ENCODE measurements around the gene PLXNA2. TPM values are rescaled to one million over a fixed set of nuclear protein-coding genes. Genes with fewer than 3 reads are reported as not detected.
A peak's percentile ranks its signal among the peaks of the same experiment; 100 is the strongest.

The PLXNA2 gene
- total and polyA plus RNA-seq, 2 of the 4 experiments (the other 2 are of a cell fraction): 0.72 to 1.1 TPM

GRCh38 chr1:207995576-207995975 is 248.6 kb downstream of the PLXNA2 start:
- POLR2A ChIA-PET (ENCODE audit: unreplicated experiment): no interaction called here
- Histone ChIP-seq H2AK5ac (ENCODE audit: low read depth, low read length) (no peak overlapping the region), H3K23ac (ENCODE audit: low read depth, low read length) (no peak overlapping the region), H2BK5ac (ENCODE audit: low read depth, low read length, poor library complexity, severe bottlenecking) (no peak overlapping the region), H3K56ac (ENCODE audit: extremely low read depth, insufficient read depth, low read length) (no peak overlapping the region), H2BK20ac (ENCODE audit: low read depth, low read length) (no peak overlapping the region), H4K5ac (ENCODE audit: low read depth, low read length) (no peak overlapping the region), H3K4ac (ENCODE audit: low read depth, low read length) (no peak overlapping the region), H3K9ac (ENCODE audit: low read depth, low read length) (no peak overlapping the region), H4K20me1 (ENCODE audit: insufficient read depth, low read length) (no peaks in the 10 kb centered on the region), H3K18ac (ENCODE audit: low read depth, low read length) (no peak overlapping the region), H3K36me3 (ENCODE audit: control insufficient read depth, insufficient read depth, low read length) (no peaks in the 10 kb centered on the region), H4K8ac (ENCODE audit: low read depth in 2 of 2, low read length in 2 of 2) (no peak overlapping the region), H3K4me3 (ENCODE audit: insufficient read depth, low read depth, low read length) (no peak overlapping the region), H2BK15ac (ENCODE audit: low read depth, low read length) (no peak overlapping the region), H2BK120ac (ENCODE audit: low read depth, low read length) (no peak overlapping the region), H2AK9ac (replicated peaks; ENCODE audit: low read depth, low read length, poor library complexity) (no peak overlapping the region), H3K27me3 (ENCODE audit: control insufficient read depth, insufficient read depth, low read length) (peaks cover 10% of the 10 kb centered on the region), H3K4me1 (ENCODE audit: control insufficient read depth, insufficient read depth, low read length) (no peaks in the 10 kb centered on the region), H3K79me1 (ENCODE audit: low read depth in 1 of 2, low read length in 2 of 2) (no peaks in the 10 kb centered on the region), H2AFZ (replicated peaks; ENCODE audit: low read length, poor library complexity) (peak overlapping the region; percentile 48), H3K4me2 (ENCODE audit: low read depth, low read length) (no peak overlapping the region), H3K14ac (replicated peaks; ENCODE audit: low read depth, low read length) (no peak overlapping the region), H3K27ac (ENCODE audit: insufficient read depth, low read length) (no peak overlapping the region), H3K9me3 (ENCODE audit: control insufficient read depth, insufficient read depth, low read length) (no peaks in the 10 kb centered on the region), H3K9me1 (ENCODE audit: insufficient read depth, low read length) (no peaks in the 10 kb centered on the region), H4K91ac (ENCODE audit: insufficient read depth, low read depth, low read length) (no peak overlapping the region)
- TF ChIP-seq USF2 (IDR thresholded peaks at IDR 0.05; ENCODE audit: low read depth, low read length) (no peak), ELK1 (IDR thresholded peaks at IDR 0.05; ENCODE audit: borderline replicate concordance, low read depth, low read length) (no peak), FOS (IDR thresholded peaks at IDR 0.05; ENCODE audit: low read depth, low read length) (no peak), CHD1 (IDR thresholded peaks at IDR 0.05; ENCODE audit: low read depth, low read length) (no peak), MAFK (IDR thresholded peaks at IDR 0.05; ENCODE audit: low read depth, low read length) (no peak), CTCF (conservative IDR thresholded peaks at IDR 0.05; ENCODE audit: low read depth, low read length) (no peak), SMC3 (IDR thresholded peaks at IDR 0.05; ENCODE audit: low read depth, low read length) (no peak), BHLHE40 (IDR thresholded peaks at IDR 0.05; ENCODE audit: low read depth, low read length) (no peak), CEBPB (IDR thresholded peaks at IDR 0.05; ENCODE audit: low read depth, low read length) (no peak), MAZ (IDR thresholded peaks at IDR 0.05; ENCODE audit: borderline replicate concordance, low read depth, low read length) (no peak), RFX5 (IDR thresholded peaks at IDR 0.05; ENCODE audit: low read depth, low read length) (no peak), NFE2L2 (IDR thresholded peaks at IDR 0.05; ENCODE audit: low read depth, low read length) (no peak), RAD21 (IDR thresholded peaks at IDR 0.05; ENCODE audit: low read length) (no peak)
- ATAC-seq (ENCODE audit: low read depth): no peak
- intact Hi-C loops (cut with micrococcal nuclease): no loop called here
- 22% methylated on average over 3 of the region's 4 CpGs; no CpG with 5 or more reads in 1 of the 2 experiments for WGBS, 2 experiments (ENCODE audit: extremely low coverage in 2 of 2, insufficient read length in 1 of 2)
- no TSS peak for BruUV-seq (replicated peaks)
- no peak for DNase-seq
- CTCF ChIA-PET: interaction anchor here (0.6 to 1.8 kb wide), 2 partner anchors 27 to 110 kb away, joined by 4 to 6 read pairs; no protein-coding TSS in a partner anchor
- dilution Hi-C loops (cut with HindIII; ENCODE audit: low sequenced_read_pairs, unreplicated experiment): no loop called here
- in situ Hi-C loops (cut with MboI; ENCODE audit: low sequenced_read_pairs): no loop called here
